ENCODE measurements around the gene SLC17A3. TPM values are rescaled to one million over a fixed set of nuclear protein-coding genes. Genes with fewer than 3 reads are reported as not detected.

The SLC17A3 gene
- total RNA-seq, result not detected in 2 replicates

GRCh38 chr6:25874118-25874517 is at the start of gene SLC17A3:
Gene SLC17A3, minus strand, starts transcription at chr6:25874243. Its CDS starts 5,856 bp downstream, at chr6:25868387.

GRCh38 chr6:25831532-25832306 is 42.3 kb downstream of the SLC17A3 start, which contains the start of gene SLC17A1:
Gene SLC17A1, minus strand, starts transcription at chr6:25832052. Its CDS starts 1,495 bp downstream, at chr6:25830557.

Other genes starting within 250 kb of the SLC17A3 start
- not detected in 2 replicates for gene SCGN, start 222.0 kb downstream of the SLC17A3 start, total RNA-seq
- not detected in 2 replicates for gene SLC17A4, start 119.5 kb downstream of the SLC17A3 start, total RNA-seq
- gene SLC17A1, start 42.2 kb downstream of the SLC17A3 start, total RNA-seq, result not detected in 2 replicates
- not detected in 2 replicates for gene SLC17A2, start 56.4 kb upstream of the SLC17A3 start, total RNA-seq
- gene TRIM38, start 88.6 kb upstream of the SLC17A3 start, total RNA-seq, result 7.5 and 8.2 TPM in 2 replicates
- gene HFE, start 213.2 kb upstream of the SLC17A3 start, total RNA-seq, result 16.8 and 31.7 TPM in 2 replicates